ENCODE data around the gene ANO1.

Gene ANO1

DNA sequence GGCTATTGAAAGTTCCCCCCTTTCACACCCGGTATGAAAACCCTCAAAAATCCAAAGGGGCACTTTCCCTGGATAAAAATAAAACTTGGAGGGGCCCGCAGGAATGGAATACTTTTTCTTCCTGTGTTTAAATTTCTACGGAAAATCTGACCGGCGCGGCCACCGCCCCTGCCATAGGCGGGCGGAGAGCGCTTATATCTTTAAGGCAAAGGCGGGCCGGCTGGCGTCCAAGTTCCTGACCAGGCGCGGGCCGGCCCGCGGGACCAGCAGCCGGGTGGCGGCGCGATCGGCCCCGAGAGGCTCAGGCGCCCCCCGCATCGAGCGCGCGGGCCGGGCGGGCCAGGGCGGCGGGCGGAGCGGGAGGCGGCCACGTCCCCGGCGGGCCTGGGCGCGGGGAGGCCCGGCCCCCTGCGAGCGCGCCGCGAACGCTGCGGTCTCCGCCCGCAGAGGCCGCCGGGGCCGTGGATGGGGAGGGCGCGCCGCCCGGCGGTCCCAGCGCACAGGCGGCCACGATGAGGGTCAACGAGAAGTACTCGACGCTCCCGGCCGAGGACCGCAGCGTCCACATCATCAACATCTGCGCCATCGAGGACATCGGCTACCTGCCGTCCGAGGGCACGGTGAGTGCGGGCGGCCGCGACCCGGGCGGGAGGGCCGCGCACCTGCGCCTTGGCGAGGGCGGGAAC, at the start of gene ANO1:
Gene ANO1, plus strand, starts transcription at position 223 of the 686 bp plus-strand sequence. Its CDS starts 290 bp downstream, at position 513.
- no peak for DNase-seq

DNA sequence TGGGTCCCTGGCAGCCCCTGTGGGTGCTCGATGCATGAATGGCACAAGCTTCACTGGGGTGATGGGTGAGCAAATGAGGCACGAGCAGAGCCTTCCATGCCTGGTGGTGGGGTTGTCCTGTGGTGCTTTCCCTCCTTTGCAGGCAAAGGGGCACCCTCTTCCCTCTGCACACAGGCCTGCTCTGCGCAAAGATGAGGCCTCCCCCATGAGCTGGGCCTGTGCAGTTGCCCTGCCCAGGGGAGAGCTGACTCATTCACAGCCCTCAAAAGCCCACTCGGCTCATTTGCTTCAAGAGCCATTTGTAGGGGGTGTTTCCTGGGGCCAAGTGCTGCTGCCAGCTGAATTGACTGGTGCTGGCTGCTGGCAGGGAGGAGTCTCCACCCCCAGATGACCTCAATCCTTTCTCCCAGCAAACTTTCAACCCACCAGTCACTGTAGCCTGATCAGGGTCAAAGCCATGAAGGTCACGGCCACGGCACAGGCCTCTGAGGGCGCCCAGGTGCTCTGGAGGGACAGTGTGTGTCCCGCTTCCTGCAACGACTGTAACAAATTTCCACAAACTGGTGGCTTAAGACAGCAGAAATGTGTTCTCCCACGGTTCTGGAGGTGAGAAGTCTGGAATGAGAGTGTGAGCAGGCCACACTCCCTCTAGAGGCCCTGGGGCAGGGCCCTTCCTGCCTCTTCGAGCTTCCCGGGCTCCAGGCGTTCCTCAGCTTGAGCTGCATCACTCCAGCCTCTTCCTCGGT, 48.8 kb upstream of the ANO1 start:
- peak; percentile 33 for DNase-seq

DNA sequence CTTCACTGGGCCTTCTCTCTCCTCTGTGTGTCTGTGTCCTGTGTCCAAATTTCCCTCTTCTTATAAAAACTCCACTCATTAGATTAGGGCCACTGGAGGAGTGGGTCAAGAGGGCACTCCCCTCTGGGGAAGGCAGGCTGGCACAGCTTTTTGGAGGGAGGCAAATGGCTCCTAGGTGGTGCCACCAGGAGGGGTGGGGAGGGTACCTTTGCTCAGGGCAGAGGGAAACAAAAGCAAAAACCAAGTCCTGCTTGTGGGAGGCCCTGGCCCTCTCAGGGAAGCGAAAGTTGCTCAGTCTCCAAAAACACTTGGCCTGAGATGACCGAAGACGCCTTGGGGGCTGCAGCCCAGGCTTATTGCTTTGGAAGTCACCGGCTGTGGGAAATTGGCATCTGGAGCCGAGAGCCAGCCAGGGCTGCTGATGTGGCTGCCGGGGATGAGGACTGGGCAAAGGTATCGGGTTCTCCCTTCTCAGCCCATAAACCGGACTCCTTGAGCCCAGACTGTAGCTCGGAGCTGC, 48.2 kb upstream of the ANO1 start:
- DNase-seq: peak; percentile 19

DNA sequence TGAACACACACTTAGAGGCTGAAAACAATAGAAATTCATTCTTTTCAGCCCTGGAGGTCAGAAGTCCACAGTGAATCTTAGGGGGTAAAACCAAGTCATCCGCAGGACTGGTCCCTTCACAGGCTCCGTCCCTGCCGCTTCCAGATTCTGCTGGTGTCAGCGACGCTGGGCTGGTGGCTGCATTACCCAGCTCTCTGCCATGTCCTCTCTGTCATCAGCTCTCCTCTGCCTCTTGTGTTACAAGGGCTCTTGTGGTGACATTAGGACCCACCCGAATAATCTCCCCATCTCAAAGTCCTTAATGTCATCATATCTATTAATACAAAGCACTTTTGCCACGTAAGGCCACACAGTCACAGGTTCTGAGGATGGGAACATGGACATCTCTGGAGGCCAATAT, 47.7 kb upstream of the ANO1 start:
- no peak for DNase-seq

DNA sequence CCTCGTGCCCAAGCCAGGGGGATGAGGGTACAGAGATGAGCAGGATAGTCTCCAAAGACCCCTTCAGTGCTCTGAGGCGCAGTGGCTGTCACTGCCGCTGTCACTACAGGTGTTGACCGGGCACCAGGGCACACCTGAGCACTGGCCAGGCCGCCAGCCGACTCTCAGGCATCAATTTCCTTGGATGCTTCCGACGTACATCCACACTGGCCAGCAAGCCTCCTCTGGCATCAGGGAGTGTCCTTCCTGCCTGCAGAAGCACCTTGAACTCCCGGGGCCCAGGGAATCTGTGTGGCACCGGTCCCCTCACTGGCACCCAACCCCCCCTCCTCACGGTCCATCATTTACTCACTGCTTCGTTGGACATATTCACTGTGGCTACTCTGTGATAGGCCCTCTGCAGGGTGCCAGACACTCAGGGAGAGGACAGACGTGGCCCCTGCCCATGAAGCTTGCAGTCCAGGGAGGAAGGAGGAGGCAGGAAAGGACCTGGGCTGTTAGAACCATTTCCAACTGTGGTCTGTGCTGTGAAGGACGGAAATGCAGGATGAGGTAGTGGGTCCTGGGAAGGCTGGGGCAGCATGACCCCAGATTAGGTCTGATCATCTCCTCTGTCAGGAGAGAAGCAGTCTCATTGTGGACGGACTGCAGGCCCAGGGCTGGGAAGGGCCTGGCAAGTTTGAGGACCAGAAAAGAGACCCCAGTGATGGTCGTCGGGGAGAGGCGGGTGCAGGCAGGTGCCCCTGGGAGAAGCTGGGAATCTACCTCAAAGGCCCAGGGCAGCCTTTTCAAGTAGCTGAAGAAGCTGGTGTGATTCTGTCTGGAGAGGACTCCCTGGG, 46.3 kb upstream of the ANO1 start:
- peak; percentile 37 for DNase-seq

DNA sequence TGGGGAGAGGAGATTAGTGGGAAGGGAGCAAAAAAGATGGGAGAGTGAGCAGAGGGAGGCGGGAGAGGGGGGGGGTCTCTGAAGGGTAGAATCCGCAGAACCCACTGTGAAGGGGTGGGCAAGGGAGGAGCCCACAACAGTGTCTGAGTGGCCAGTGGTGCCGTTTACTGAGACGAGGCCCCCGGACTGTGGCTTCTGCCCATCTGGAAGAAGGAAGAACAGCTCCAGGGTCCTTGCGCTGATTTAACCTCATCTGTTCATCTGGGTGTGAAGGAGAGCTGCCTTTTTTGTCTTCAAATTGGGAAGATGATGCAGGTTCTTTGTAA, 45.7 kb upstream of the ANO1 start:
- DNase-seq: peak; percentile 13

DNA sequence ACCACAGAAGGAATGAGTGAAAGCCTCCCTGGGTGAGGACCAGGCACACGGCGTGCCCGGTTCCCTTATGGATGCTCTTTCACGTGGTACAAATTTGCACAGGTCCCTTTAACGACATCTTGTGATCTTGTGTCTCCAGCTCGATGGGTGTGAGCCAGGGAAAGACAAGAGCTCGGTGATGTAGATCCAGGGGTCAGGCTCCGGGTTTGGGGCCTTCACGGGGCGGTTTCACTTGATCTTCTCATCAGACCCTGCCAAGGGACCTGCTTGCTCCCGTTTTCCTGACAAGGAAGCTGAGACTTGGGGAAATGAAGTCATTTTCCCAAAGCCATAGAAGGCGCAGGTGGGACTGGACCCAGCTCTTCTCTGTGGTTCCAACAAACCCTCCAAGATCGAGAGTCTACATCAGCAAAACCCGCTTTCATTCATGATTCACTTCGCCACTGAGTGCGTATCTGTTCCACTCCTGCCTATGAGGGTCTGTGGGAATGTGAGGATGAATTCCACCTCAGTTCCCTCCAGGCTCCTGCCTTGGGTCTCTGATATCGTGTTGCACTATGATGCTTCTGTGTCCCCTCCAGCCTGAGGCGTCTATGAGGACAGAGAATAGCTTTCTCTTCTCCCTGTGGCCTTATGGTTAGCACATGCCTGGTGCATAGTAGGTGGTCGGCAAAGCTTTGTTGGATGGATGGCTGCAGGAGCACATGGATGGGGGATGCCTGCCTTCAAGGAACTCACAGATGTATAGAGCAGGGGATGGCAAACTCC, 45.0 kb upstream of the ANO1 start:
- peak; percentile 15 for DNase-seq

DNA sequence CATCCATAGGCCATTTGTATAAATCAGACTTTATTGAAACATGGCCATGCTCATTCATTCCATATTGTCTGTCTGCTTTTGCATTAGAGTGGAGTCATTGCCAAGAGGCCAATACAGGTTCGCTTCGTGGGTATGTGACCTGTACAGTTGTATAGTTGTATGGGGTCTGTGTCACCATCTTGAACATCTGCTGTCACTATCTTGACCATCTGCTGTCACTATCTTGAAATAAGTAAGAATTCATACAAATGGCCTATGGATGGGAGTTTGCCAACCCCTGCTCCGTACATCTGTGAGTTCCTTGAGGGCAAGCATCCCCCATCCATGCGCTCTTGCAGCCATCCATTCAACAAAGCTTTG, 44.4 kb upstream of the ANO1 start:
- no peak for DNase-seq

DNA sequence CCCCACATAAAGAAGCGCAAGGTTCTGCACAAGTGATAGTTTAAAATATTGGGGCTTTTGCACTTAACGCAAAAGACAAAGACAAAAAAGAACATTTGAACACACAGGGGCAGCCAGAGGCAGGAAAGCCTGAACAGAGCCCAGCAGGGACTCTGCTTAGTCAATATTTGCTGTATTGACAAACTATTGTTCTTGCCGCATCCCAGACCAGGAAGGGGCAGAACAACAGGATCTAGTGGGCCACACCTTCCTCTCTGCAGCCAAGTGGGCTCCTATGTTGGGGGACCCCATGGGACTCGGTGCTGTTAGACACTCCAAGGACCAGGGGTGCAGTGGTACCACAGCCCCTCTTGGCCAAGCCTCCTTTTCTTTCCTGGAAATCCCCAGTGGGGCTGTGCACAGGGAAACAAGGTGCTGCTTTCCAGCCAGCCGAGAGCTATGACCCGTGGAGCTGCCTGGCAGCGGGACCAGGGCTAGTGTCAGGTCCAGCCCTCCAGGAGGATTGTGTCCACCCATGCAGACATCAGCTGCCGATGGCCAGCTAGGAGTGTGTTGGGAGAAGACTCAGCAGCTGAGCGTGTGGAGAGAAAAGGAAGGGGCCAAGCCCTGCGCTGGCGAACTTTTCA, 43.3 kb upstream of the ANO1 start:
- DNase-seq: peak; percentile 21

DNA sequence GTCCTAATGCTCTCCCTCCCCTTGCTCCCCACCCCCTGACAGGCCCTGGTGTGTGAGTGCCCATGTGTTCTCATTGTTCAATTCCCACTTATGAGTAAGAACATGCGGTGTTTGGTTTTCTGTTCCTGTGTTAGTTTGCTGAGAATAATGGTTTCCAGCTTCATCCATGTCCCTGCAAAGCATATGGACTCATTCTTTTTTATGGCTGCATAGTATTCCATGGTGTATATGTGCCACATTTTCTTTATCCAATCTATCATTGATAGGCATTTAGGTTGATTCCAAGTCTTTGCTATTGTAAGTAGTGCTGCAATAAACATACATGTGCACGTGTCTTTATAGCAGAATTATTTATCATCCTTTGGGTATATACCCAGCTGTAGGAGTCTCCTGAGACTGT, 42.5 kb upstream of the ANO1 start:
- DNase-seq: peak; percentile 21

DNA sequence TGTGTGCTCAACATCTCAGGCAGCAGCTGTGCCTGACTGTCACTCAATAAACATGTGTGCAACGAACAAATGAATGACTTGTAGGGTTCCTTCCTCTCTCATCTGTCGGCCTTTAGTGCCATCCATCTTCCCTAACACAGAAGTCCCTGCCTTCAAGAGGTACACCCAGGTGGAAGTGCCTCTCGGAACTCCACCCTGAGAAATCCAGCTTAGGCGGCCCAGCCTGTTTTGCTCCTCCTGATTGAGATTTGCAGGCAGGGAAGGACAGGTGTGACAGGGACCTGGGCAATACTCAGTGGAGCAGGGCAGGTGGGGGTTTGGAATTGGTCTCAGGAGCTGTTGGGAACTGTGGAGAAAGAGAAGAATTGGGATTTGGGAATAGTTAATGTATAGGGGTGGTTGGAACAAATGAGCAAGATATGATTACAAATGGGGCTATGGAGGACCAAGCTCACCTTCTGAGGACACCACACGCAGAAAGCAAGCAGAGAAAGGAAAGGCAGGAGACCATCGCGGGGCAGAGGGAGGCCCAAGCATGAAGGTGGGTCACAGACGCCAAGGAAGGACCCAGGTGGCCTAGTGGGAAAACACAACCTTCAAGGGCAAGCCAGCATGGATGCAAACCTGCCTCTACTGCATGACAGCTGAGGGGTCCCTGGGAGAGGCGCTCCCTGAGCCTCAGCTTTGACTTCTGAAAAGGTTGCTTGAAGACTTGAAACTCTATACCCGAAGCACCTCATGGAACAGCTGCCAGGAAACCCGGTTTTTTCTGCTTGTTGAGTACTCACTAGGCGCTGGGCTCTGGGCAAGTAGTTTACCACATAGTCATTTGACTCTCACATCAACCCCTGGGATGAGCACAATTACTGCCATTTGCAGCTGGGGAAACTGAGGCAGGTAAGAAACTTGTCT, 40.9 kb upstream of the ANO1 start:
- peak; percentile 33 for DNase-seq

DNA sequence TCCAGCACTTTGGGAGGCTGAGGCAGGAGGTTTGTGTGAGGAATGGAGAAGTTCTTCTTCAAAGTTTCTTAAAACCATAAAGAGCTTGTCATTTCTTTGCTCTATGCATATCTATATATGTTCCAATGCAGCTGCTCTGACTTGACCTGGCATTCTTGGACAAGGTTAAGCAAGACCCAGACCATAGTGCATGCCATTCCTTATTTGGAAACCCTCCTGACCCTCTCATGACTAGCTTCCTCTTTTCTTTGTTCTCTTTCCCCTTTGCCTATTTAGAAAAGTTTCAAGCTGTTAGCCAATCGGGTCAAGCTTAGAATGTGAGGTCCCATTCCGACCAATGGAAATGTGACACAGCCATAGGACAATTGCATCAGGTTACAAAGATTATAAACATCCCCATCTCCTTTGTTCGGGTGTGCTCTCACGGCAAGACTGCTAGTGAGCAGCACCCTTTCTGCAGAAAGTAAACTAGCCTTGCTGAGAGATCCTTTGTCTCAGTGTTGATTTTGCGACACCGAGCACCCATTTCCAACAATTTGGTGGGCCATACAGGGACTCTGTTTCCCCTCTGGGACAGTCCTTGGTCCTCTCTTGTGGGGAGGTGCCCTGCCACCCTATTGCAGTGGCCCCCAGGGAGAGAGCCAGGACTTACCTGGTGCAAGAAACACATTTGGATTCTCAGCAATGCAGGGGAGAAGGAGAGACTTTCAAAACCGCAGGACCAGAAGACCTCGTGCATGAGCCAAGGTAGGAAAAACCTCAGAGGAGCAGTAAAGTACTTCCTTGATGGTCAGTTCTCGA, 39.9 kb upstream of the ANO1 start:
- DNase-seq: peak; percentile 11

DNA sequence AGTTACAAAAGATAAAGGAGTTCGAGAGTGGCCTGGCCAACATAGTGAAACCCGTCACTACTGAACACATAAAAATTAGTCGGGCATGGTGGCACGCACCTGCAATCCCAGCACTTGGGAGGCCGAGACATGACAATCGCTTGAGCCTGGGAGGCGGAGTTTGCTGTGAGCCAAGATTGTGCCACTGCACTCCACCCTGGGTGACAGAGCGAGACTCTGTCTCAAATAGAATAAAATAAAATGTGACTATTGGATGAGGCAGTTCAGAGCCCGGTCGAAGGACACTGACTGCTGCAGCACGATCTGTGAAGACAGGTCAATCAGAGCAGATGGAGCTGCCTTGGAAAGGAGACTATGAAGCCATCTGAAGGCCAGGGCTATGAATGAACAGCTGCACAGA, 37.7 kb upstream of the ANO1 start:
- peak; percentile 7 for DNase-seq

DNA sequence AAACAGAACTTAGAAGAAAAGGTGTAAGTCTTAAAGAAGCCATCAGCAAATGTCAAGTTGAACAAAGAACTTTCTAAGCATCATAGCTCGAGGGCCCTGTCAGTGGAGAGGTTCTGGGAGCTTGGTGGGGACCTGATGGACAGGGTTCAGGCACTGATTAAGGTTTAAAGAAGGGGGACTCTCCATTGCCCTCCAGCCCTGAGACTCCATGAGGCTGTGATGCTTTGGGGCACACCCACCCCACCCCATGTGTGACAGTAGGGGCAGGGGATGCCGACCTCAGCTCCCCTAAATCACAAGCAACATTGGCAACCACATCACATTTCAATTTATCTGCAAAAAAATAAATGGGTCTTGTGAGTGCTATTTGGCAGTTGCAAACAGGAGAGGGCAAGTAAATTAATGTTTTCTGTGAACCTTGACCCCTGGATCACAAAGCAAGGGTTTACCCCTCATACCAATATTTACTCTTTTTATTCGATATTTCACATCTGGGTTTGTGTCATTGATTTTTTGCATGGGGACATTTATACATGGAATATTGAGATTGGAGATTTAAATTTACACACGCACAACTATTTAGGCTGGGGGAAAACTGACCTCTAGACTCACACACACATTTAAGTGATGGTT, 37.1 kb upstream of the ANO1 start:
- peak; percentile 19 for DNase-seq

DNA sequence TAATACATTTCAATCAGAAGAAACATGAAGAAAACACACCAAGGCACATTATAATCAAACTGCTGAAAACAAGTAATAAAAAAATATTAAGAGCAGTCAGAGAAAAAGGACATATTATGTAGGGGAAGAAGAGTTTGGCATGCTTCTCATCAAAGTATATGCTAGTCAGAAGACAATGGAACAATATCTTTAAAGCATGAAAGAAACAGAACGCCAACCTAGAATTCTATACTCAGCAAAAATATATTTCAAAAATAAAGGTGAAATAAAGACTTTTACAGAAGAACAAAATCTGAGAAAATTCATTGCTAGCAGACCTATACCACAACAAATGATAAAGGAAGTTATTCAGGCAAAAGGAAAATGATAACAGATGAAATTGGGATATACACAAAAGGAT, 34.6 kb upstream of the ANO1 start:
- DNase-seq: no peak

DNA sequence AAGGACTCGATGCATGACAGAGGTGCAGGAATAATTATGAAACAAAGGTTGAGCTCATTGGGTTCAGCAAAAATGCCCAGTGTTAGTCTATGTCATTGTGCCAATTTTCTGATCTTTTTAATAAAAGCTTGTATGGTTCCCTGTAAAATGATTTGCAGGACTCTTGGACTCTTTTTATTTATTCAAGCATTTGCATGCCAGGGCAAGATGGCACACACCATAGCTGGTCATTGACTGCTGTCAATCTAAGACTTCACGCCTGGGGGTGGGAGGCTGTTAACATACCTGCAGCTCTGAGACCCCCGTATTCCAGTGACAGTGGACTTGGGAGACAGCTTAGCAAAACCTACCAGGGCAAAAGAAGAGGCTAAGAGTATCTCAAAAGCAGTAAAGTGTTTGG, 32.0 kb upstream of the ANO1 start:
- DNase-seq: no peak

DNA sequence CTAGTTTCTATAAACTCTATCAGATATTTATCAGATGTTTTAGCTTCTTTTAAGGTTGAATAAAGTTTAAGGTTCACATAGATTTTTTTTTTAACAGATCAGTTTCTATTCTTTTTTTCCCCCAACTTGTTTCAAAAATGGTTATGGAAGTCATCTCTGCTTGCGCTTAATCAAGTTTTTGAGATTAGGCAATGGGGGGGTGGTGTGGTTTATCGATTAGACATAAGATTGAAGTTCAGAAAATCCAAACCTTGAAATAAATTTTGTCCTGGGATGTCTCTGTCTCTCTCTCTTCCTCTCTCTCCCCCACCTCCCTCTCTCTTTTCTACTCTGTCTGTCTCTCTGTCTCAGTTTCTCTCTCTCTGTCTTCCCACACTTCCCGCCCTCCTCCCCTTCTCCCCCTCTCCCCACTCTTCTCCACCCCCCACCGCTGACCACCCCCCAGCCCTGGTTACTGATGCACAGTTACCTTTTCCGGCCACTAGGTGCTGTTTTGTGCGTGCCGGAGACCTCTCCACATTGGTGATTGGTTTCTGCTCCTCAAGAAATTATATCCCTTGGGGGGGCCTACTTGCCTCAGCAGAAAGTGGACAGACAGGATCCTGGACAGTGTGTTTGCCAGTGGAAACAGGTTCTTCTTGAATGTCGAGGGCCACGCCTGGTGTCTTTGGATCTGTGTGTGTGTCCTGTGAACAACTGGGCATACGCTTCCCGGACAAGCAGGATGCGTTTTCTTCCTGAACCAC, 29.7 kb upstream of the ANO1 start:
- DNase-seq: peak; percentile 28

DNA sequence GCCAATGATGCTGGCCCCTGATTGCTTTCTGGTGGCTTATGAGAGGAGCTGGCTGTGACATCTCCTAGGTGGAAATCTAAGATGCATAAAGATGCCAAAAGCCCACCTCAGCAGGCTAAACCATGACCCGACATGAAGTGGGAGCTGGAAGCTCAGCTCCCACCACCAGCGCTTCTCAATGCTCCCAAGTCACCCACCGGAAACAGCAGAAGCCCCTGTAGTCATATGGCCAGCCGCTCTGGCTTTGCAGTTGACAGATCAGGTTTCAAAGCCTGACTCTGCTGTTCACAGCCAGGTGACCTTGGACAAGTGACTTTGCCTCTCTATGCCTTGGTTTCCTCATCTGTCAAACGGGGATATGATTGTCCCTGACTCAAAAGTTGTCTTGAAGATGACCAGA, 29.1 kb upstream of the ANO1 start:
- DNase-seq: peak; percentile 30

DNA sequence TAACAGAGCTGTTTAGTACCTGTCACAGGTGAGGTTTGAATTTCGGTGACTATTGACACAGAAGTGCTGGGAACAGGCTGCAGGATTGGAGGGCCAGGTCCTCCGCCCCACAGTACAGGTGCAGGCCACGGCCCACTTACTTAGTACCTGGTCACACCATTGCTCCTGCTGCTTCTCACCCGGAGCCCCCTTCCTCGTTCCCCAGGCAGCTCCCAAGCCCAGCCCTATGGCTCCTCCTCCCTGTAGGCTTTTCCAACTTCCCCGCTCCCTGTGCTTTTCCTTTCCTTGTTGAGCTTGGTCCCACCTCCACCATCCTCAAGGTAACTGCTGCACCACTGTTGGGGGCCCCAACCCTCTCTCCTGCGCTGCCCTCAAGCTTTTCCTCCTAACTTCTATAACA, 27.9 kb upstream of the ANO1 start:
- peak; percentile 5 for DNase-seq

Measured in activated CD8-positive, alpha-beta memory T cell treated with anti-CD3 and anti-CD28 coated beads for 24 hours (primary cell).